ENCODE data around the gene RPLP1.

RPLP1 gene

DNA sequence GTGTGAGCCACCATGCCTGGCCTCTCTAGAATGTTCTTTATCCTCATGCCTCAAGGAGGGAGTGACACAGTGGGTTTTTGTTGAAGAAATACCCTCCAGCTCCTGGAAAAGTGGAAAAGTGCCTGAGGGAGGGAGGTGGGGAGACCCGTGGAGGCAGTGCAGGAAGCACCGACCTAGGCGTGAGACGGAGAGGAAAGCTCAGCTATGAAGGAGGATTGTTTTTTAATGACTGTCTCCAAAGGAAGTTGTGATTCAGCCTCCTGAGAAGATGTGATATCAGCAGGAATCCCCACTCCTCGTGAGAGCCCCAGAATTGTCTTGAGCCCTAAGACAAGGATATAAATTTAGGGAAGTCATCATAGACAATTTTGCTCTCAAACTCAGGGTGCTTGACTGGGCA is 21.7 kb downstream of the RPLP1 start:
- Histone ChIP-seq H3K27ac (ENCODE audit: low read length) (no peak overlapping the region), H3K27me3 (ENCODE audit: control insufficient read depth, insufficient read depth, low read length) (no peaks in the 10 kb centered on the region), H3K36me3 (ENCODE audit: control insufficient read depth, low read depth, low read length) (no peaks in the 10 kb centered on the region), H3K4me3 (ENCODE audit: low read length) (no peak overlapping the region), H3K4me1 (ENCODE audit: control insufficient read depth, low read depth, low read length) (no peaks in the 10 kb centered on the region), H3K9ac (ENCODE audit: low read length) (no peak overlapping the region), H3K9me3 (ENCODE audit: control insufficient read depth, low read depth, low read length) (no peaks in the 10 kb centered on the region)

DNA sequence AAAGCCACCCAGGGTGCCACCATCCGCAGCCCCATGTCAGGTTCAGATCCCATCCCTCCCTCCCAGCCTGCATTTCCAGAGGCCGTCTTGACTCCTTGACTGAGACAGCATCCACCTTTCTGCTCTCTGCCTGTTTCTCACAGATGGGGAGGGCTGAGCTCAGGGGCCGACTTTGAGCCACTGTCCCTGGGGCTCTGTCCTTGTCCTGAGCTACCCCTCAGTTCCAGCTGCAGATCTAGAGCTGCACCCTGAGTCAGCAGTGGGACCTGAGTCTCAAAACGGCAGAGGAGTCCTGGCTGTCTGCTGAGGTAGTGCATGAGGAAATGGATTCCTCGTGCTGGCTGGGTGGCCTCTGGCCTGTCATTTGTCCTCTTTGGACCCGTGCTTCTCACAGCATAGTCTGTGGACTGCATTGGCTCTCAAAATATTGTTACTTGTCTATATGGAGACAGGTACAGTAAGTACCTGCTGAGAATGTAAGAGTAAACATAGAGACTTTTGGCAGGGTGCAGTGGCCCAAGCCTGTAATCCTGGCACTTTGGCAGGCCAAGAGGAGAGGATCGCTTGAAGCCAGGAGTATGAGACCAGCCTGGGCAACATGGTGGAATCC is 22.3 kb downstream of the RPLP1 start:
- no peak overlapping the region for H3K27ac ChIP-seq (ENCODE audit: low read length)

DNA sequence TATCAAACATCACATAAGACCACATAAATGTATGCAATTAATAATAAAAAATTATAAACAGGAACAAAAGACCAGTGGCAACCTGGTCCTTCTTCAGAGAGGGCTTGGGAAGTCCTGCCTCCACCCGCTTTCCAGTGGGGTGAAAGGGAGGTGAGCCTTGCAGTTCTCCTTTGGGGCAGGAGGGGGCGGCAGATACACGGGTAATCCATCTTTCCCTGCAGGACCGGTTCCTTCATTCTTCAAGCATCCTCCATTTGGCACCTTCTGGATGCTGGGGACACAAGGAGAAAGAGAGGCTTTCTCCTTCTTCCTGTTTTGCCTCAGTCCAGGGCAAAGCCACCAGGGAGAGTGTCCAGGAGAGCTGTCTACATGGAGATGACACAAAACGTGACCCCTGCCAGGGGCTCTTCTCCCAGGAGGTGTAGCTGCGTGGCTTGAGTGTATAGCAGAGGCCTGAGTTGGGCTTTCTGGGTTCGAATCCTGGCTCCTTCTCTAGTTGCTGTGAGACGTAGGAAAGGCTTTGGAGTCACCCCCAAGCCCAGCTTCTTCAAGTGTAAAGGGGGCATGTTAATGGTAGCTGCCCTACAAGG is 23.2 kb downstream of the RPLP1 start:
- no peaks in the 10 kb centered on the region for H3K4me1 ChIP-seq (ENCODE audit: control insufficient read depth, low read depth, low read length)
- H3K9me3 ChIP-seq (ENCODE audit: control insufficient read depth, low read depth, low read length): no peaks in the 10 kb centered on the region
- no peak overlapping the region for H3K9ac ChIP-seq (ENCODE audit: low read length)
- no peaks in the 10 kb centered on the region for H3K36me3 ChIP-seq (ENCODE audit: control insufficient read depth, low read depth, low read length)
- H3K4me3 ChIP-seq (ENCODE audit: low read length): no peak overlapping the region
- H3K27me3 ChIP-seq (ENCODE audit: control insufficient read depth, insufficient read depth, low read length): no peaks in the 10 kb centered on the region
- no peak overlapping the region for H3K27ac ChIP-seq (ENCODE audit: low read length)

More for the DNA sequence above, 22.3 kb downstream of the RPLP1 start:
- Histone ChIP-seq H3K9me3 (ENCODE audit: control insufficient read depth, low read depth, low read length) (no peaks in the 10 kb centered on the region), H3K27me3 (ENCODE audit: control insufficient read depth, insufficient read depth, low read length) (no peaks in the 10 kb centered on the region), H3K4me3 (ENCODE audit: low read length) (no peak overlapping the region), H3K9ac (ENCODE audit: low read length) (no peak overlapping the region), H3K4me1 (ENCODE audit: control insufficient read depth, low read depth, low read length) (no peaks in the 10 kb centered on the region), H3K36me3 (ENCODE audit: control insufficient read depth, low read depth, low read length) (no peaks in the 10 kb centered on the region)

DNA sequence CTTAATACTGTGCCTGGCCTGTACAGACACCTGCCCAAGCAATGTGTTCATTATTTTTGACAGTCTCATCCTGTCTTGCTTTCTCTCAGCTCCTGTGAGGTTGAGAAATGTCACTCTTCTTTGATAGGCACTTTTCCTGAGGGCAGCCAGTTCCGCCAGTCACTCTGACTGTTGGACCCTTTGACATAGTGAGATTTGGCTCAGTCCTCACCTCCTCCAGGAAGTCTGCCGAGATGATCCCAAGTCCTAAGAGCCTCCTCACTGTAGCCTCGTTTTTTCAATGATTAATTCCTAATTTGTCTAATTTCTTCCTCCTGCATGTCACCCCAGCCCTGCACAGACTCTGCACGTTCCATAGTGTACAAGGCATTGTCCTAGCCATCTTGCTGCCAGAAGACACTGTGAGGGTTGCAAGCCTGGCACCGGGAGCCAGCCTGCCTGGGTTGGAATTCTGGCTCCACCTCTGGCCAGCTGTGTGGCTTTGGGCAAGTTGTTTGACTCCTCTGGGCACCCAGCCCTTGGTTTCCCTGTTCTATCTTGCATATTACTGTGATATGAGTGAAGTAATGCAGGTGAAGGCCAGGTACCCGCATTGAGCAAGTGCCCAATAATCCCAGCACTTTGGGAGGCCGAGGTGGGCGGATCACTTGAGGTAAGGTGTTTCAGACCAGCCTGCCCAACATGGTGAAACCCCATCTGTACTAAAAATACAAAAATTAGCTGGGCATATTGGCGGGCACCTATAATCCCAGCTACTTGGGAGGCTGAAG is 24.3 kb downstream of the RPLP1 start:
- H3K27ac ChIP-seq (ENCODE audit: low read length): no peak overlapping the region
- H3K4me3 ChIP-seq (ENCODE audit: low read length): no peak overlapping the region
- H3K4me1 ChIP-seq (ENCODE audit: control insufficient read depth, low read depth, low read length): no peaks in the 10 kb centered on the region
- H3K27me3 ChIP-seq (ENCODE audit: control insufficient read depth, insufficient read depth, low read length): no peaks in the 10 kb centered on the region
- no peak overlapping the region for H3K9ac ChIP-seq (ENCODE audit: low read length)
- no peaks in the 10 kb centered on the region for H3K9me3 ChIP-seq (ENCODE audit: control insufficient read depth, low read depth, low read length)
- no peaks in the 10 kb centered on the region for H3K36me3 ChIP-seq (ENCODE audit: control insufficient read depth, low read depth, low read length)

DNA sequence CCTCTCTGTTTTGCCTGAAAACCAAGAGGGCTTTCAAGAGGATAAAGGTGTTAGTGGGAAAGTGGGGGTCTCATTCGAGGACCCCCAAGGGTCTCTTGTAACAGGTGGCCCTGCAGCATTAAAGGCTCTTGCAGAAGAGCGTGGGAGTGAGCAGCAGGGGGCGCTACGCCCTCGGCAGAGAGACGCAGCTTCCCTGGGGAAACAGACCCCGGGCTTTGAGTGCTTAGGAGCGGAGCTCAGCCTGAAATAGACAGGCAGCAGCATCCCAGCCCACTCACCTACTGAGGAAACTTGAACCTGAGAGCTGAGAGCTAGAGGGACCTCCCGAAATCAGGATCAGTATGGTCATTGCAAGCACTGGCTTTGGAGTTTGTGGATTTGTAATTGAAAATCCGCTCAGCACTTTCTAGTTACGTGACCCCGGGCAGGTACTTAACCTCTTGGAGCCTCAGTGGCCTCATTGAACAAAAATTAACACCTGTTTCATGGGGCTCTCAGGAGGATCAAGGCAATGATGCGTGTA is 25.7 kb downstream of the RPLP1 start:
- Histone ChIP-seq H3K4me3 (ENCODE audit: low read length) (no peak overlapping the region), H3K27ac (ENCODE audit: low read length) (no peak overlapping the region), H3K36me3 (ENCODE audit: control insufficient read depth, low read depth, low read length) (no peaks in the 10 kb centered on the region)

DNA sequence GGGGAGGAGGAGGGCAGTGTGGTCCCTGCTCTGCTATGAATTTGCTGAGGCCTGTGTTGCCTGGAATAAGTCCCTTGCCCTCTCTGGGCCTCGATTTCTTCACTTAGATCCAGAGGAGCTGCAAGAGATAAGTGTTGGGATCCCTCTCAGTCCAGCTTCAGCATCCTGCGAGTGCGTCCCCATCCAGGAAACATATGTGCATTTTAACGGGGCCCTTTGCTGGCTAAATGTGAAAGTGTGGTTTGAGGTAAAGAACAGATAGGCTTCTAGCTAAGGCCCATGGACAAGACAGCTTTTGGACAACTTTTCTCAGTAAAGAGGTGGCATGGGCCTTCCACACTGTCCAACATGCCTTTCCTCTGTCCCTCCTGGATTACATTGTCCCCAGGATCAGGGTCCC is 26.5 kb downstream of the RPLP1 start:
- no peak overlapping the region for H3K4me3 ChIP-seq (ENCODE audit: low read length)
- H3K27me3 ChIP-seq (ENCODE audit: control insufficient read depth, insufficient read depth, low read length): no peaks in the 10 kb centered on the region
- no peaks in the 10 kb centered on the region for H3K4me1 ChIP-seq (ENCODE audit: control insufficient read depth, low read depth, low read length)
- no peaks in the 10 kb centered on the region for H3K9me3 ChIP-seq (ENCODE audit: control insufficient read depth, low read depth, low read length)
- no peak overlapping the region for H3K9ac ChIP-seq (ENCODE audit: low read length)
- H3K27ac ChIP-seq (ENCODE audit: low read length): no peak overlapping the region
- H3K36me3 ChIP-seq (ENCODE audit: control insufficient read depth, low read depth, low read length): no peaks in the 10 kb centered on the region

More for the DNA sequence above, 25.7 kb downstream of the RPLP1 start:
- Histone ChIP-seq H3K9me3 (ENCODE audit: control insufficient read depth, low read depth, low read length) (no peaks in the 10 kb centered on the region), H3K9ac (ENCODE audit: low read length) (no peak overlapping the region), H3K27me3 (ENCODE audit: control insufficient read depth, insufficient read depth, low read length) (no peaks in the 10 kb centered on the region), H3K4me1 (ENCODE audit: control insufficient read depth, low read depth, low read length) (no peaks in the 10 kb centered on the region)

DNA sequence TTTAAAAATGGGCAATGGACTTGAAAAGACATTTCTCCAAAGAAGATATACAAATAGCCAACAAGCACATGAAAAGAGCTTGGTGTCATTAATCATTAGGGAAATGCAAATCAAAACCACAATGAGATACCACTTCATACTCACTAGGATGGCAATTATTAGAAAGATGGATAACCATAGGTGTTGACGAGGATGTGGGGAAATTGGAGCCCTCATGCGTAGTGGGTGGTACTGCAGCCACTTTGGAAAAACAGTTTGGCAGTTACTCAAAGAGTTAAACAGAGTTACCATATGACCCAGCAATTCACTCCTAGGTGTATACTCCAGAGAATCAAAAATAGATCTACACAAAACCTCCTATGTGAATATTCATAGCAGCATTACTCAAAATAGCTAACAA is 27.4 kb downstream of the RPLP1 start:
- no peaks in the 10 kb centered on the region for H3K4me1 ChIP-seq (ENCODE audit: control insufficient read depth, low read depth, low read length)
- no peaks in the 10 kb centered on the region for H3K27me3 ChIP-seq (ENCODE audit: control insufficient read depth, insufficient read depth, low read length)
- no peak overlapping the region for H3K4me3 ChIP-seq (ENCODE audit: low read length)
- H3K9ac ChIP-seq (ENCODE audit: low read length): no peak overlapping the region
- no peaks in the 10 kb centered on the region for H3K9me3 ChIP-seq (ENCODE audit: control insufficient read depth, low read depth, low read length)
- no peak overlapping the region for H3K27ac ChIP-seq (ENCODE audit: low read length)
- no peaks in the 10 kb centered on the region for H3K36me3 ChIP-seq (ENCODE audit: control insufficient read depth, low read depth, low read length)

DNA sequence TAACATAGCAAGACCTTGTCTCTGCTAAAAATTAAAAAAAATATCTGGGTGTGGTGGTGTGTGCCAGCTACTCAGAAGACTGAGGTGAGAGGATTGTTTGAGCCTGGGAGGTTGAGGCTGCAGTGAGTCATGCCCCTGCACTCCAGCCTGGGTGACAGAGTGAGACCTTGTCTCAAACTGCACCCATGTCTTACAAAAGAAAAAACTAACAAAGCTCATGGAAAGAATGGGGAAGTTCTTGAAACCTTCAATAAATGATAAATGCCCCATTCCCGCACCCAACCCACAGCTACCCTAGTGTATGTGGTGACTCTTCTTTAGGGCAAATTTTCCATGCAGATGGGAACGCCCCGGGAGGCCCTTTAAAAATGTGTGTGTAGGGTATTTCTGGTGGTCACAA is 28.3 kb downstream of the RPLP1 start:
- H3K27me3 ChIP-seq (ENCODE audit: control insufficient read depth, insufficient read depth, low read length): no peaks in the 10 kb centered on the region
- H3K9me3 ChIP-seq (ENCODE audit: control insufficient read depth, low read depth, low read length): no peaks in the 10 kb centered on the region
- no peak overlapping the region for H3K9ac ChIP-seq (ENCODE audit: low read length)
- H3K36me3 ChIP-seq (ENCODE audit: control insufficient read depth, low read depth, low read length): no peaks in the 10 kb centered on the region
- H3K27ac ChIP-seq (ENCODE audit: low read length): no peak overlapping the region
- no peak overlapping the region for H3K4me3 ChIP-seq (ENCODE audit: low read length)
- H3K4me1 ChIP-seq (ENCODE audit: control insufficient read depth, low read depth, low read length): no peaks in the 10 kb centered on the region

DNA sequence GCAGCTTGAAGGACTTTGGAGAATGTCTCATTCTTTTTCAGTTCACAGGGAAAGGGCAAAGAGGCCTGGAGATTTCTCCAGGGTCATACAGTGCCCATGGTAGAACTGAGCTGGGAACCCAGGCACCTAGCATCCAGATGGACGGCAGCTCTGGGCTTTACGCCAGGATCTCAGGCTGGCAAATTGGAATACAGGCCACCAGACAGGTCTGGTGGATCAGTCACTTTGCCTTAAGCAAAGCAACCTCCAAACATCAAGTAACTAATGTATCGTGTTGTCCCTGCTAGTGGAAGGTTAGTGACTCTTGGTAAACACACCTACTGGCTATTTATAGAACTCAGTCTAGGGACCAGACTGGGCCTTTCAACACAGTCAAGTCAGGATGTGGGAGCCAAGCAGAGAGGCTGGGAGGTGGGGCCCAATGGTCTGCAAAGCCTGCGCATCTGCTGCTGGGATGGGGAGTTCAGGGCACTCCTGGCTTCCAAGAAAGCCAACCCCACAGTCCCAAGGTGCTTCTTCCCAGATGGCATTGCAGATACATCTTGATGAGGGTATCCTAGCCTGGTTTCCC is 30.2 kb downstream of the RPLP1 start:
- H3K4me1 ChIP-seq (ENCODE audit: control insufficient read depth, low read depth, low read length): no peaks in the 10 kb centered on the region
- no peaks in the 10 kb centered on the region for H3K36me3 ChIP-seq (ENCODE audit: control insufficient read depth, low read depth, low read length)
- no peak overlapping the region for H3K9ac ChIP-seq (ENCODE audit: low read length)
- H3K27ac ChIP-seq (ENCODE audit: low read length): no peak overlapping the region
- H3K4me3 ChIP-seq (ENCODE audit: low read length): no peak overlapping the region
- no peaks in the 10 kb centered on the region for H3K27me3 ChIP-seq (ENCODE audit: control insufficient read depth, insufficient read depth, low read length)
- no peaks in the 10 kb centered on the region for H3K9me3 ChIP-seq (ENCODE audit: control insufficient read depth, low read depth, low read length)

DNA sequence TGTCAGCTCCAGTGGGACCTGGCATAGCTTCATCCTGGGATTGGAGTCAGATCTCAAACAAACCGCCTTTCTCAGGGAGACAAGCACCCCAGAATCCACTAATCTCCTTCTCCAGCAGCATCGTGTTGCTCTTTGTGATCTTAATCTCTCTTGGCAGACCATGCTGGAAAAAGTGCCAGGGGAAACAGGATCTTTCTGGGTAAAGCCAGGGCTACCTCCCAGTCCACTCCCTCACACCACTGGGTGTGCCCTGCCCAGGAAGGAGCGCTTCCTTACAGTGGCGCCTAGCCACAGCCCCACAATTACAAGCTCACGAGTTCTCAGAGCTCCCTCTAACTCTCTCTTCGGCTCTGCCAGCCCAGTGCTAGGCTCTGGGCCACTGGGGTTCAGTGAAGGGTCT is 32.2 kb downstream of the RPLP1 start:
- H3K27ac ChIP-seq (ENCODE audit: low read length): no peak overlapping the region
- no peaks in the 10 kb centered on the region for H3K27me3 ChIP-seq (ENCODE audit: control insufficient read depth, insufficient read depth, low read length)
- H3K4me3 ChIP-seq (ENCODE audit: low read length): no peak overlapping the region
- H3K9ac ChIP-seq (ENCODE audit: low read length): no peak overlapping the region
- no peaks in the 10 kb centered on the region for H3K9me3 ChIP-seq (ENCODE audit: control insufficient read depth, low read depth, low read length)
- H3K36me3 ChIP-seq (ENCODE audit: control insufficient read depth, low read depth, low read length): no peaks in the 10 kb centered on the region
- H3K4me1 ChIP-seq (ENCODE audit: control insufficient read depth, low read depth, low read length): no peaks in the 10 kb centered on the region

DNA sequence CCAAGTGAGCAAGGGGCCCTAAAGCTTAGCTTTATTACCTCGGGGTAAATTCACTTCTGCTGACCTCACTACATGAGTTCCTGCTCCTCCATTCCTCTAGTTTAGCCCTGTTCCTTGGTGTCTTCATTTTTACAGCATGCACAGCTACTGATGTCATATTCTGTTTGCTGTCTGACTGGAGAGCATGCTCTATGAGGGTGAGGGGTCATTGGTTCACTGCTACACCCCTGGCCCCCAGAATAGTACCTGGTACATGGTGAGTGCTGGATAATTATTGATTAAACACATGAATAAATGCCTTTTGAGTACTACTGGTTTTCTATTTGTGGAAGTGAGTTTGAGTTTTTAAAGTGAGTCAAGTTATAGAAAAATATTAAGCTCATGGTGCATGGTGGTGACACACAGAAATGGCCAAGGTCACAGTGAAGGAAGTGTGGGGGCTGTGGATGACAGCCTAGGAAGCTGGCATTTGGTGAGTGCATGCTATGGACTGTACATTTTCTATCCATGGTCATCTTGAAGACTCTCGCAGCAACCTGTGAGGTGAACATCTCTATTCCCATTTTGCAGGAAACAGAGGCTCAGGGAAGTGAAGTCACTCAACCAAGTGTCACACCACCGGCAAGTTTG is 34.0 kb downstream of the RPLP1 start:
- Histone ChIP-seq H3K9ac (ENCODE audit: low read length) (no peak overlapping the region), H3K27ac (ENCODE audit: low read length) (no peak overlapping the region), H3K9me3 (ENCODE audit: control insufficient read depth, low read depth, low read length) (no peaks in the 10 kb centered on the region), H3K4me3 (ENCODE audit: low read length) (no peak overlapping the region), H3K27me3 (ENCODE audit: control insufficient read depth, insufficient read depth, low read length) (no peaks in the 10 kb centered on the region), H3K36me3 (ENCODE audit: control insufficient read depth, low read depth, low read length) (no peaks in the 10 kb centered on the region), H3K4me1 (ENCODE audit: control insufficient read depth, low read depth, low read length) (no peaks in the 10 kb centered on the region)

All from iPS-18a (cell line).